Fibroblast of the aortic adventitia (primary cell): ENCODE results near the gene EGLN2. TPM values are rescaled to one million over a fixed set of nuclear protein-coding genes. Genes with fewer than 3 reads are reported as not detected.

ENCODE experiments used
- DNase-seq: peaks from one replicate; pipeline ENCODE4 v3.0.0-alpha.2; 2010; ENCODE audit warnings: low read depth
- H3K4me3 ChIP-seq: 2 replicates; pipeline ENCODE4 v1.5.1; 2011; ENCODE audit warnings: low read depth, mild to moderate bottlenecking, control low read depth, low read length, moderate library complexity
- total RNA-seq: library from RNA; depleted of rRNA; stranded (reverse); fragments of >200 nt; gene quantifications from 2 replicates; pipeline ENCODE4 v1.2.3, GENCODE V29; 2012; ENCODE audit warnings: low replicate concordance
- TF ChIP-seq, protein P1 (sequence below): IDR thresholded peaks from 2 replicates; pipeline ENCODE4 v1.5.1; 2011; ENCODE audit warnings: mild to moderate bottlenecking, low read length, control low read depth, inconsistent platforms; ENCODE audit not compliant: insufficient read depth

The EGLN2 gene
- total RNA-seq, 1 donor: 60.6 TPM

DNA sequence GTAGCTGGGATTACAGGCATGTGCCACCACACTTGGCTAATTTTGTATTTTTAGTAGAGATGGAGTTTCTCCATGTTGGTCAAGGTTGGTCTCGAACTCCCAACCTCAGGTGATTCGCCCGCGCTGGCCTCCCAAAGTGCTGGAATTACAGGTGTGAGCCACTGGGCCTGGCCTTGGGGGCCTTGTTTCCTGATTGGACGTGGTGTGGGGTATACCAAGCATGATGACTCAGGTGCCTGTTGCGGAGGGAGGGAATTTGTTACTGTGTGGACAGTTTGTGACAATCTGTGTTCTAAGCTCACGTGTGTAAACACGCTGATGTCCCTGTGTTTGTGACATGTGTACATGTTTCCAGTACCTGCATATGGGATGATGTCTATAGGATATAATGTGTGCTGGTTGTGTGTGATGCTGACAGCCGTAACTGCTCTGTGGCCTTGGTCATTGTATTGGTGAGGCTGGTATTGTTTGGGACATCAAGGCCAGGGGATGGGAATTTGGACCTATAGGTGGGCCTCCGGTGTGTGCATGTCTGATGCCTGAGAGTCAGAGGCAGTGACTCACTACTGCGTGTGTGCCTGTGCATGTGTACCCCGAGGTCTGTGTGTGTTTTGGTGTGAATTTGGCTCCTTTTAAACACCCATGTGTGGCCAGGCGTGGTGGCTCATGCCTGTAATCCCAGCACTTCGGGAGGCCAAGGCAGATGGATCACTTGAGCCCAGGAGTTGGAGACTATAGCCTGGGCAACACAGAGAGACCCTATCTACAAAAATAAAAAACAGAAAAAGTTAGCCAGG is 1.6 kb upstream of the EGLN2 start:
- H3K4me3 ChIP-seq: no peak overlapping the region
- no peak for DNase-seq
- TF ChIP-seq, protein P1, sequence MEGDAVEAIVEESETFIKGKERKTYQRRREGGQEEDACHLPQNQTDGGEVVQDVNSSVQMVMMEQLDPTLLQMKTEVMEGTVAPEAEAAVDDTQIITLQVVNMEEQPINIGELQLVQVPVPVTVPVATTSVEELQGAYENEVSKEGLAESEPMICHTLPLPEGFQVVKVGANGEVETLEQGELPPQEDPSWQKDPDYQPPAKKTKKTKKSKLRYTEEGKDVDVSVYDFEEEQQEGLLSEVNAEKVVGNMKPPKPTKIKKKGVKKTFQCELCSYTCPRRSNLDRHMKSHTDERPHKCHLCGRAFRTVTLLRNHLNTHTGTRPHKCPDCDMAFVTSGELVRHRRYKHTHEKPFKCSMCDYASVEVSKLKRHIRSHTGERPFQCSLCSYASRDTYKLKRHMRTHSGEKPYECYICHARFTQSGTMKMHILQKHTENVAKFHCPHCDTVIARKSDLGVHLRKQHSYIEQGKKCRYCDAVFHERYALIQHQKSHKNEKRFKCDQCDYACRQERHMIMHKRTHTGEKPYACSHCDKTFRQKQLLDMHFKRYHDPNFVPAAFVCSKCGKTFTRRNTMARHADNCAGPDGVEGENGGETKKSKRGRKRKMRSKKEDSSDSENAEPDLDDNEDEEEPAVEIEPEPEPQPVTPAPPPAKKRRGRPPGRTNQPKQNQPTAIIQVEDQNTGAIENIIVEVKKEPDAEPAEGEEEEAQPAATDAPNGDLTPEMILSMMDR: no peak

DNA sequence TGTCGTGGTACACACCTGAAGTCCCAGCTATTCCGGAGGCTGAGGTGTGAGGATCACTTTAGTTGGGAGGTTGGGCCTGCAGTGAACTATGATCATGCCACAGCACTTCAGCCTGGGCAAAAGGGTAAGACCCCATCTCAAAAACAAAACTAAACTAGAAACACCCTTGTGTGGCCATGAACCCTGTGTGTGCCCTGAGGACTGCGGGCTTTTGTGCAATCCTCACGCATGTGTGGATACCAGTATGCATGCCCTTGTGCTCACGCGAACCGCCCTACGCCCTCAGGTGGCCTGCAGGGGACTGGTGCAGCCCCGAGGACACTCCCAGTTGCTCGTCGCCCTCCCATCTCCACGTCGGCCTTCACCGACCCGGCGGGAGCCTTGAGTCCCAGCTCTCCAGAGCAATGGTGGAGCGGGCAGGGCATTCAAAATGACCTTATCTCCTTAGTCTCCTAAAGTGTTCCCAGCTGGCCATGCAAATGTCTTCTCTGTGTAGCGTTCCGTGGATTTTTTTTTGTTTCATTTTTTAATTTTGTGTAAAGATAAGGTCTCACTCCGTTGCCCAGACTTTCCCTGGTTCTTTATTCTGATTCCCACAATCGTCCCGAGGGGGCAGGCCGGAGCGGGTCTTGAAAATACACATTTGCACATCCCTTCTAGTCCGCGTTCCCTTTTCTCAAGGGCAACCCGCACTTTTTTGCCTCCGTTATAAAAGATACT is 868 bp upstream of the EGLN2 start:
- H3K4me3 ChIP-seq: peak overlapping the region; percentile 63
- TF ChIP-seq, protein P1: peak; percentile 64
- peak; percentile 50 for DNase-seq

DNA sequence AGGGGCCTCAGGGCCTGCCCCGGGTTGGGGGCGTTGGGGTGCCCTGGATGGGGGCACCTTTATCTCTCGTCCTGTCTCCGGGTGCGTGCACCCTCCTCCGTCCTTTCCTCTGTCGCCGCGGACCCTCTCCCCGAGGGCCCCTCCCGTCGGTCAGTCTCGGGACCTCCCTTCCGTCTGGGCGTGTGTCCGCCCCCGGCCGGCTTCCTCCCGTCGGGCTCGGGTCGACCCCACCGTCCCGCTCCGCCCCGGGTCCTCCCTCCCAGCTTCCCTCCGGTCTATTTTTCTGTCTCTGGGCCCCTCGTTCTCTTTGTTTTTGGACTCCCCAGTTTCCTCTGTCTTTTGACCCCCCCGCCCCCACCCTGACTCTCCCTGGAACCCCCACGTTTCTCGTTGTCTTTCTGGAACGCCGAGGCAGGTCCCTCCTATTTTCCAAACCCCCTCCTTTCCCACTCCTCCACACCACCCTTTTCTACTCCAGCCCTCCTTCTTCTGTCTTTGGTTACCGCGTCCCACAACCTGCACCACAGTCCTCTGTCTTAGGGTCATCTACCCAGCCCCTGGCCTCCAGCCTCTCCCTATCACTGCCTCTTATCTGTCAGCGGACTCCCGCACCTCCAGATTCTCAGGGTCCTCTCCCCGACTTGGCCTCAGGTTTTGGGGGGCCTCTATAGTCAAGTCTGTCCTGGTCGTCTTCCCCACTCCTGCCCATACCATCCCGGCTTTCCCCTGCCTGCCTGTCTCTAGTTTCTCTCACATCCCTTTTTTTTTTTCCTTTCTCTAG is 757 bp downstream of the EGLN2 start:
- peak overlapping the region; percentile 86 for H3K4me3 ChIP-seq
- no peak for DNase-seq

DNA sequence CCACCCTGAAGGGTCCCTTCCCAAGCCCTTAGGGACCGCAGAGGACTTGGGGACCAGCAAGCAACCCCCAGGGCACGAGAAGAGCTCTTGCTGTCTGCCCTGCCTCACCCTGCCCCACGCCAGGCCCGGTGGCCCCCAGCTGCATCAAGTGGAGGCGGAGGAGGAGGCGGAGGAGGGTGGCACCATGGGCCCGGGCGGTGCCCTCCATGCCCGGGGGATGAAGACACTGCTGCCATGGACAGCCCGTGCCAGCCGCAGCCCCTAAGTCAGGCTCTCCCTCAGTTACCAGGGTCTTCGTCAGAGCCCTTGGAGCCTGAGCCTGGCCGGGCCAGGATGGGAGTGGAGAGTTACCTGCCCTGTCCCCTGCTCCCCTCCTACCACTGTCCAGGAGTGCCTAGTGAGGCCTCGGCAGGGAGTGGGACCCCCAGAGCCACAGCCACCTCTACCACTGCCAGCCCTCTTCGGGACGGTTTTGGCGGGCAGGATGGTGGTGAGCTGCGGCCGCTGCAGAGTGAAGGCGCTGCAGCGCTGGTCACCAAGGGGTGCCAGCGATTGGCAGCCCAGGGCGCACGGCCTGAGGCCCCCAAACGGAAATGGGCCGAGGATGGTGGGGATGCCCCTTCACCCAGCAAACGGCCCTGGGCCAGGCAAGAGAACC is 1.5 kb downstream of the EGLN2 start:
- peak overlapping the region; percentile 86 for H3K4me3 ChIP-seq
- DNase-seq: no peak
- TF ChIP-seq, protein P1: no peak

More for the DNA sequence above, 757 bp downstream of the EGLN2 start:
- TF ChIP-seq, protein P1: no peak

DNA sequence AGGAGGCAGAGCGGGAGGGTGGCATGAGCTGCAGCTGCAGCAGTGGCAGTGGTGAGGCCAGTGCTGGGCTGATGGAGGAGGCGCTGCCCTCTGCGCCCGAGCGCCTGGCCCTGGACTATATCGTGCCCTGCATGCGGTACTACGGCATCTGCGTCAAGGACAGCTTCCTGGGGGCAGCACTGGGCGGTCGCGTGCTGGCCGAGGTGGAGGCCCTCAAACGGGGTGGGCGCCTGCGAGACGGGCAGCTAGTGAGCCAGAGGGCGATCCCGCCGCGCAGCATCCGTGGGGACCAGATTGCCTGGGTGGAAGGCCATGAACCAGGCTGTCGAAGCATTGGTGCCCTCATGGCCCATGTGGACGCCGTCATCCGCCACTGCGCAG is 2.0 kb downstream of the EGLN2 start:
- no peak for DNase-seq
- TF ChIP-seq, protein P1: no peak
- H3K4me3 ChIP-seq: peak overlapping the region; percentile 86
